Activated CD8-positive, alpha-beta memory T cell treated with anti-CD3 and anti-CD28 coated beads, Interleukin-2, amount 50 U/mL, for 1 hour (primary cell): Measurements from ENCODE around the gene CAMKK2.
"Not testable (repeated sequence)": the region's sequence is repeated elsewhere in the genome, so short reads cannot be mapped to it uniquely, and the experiment has no call there.

Source experiments
- DNase-seq: peaks from one replicate; pipeline ENCODE4 v3.0.0-alpha.2; 2020; ENCODE audit errors: extremely low read depth

Gene CAMKK2

GRCh38 chr12:121279071-121279375 is 17.5 kb downstream of the CAMKK2 start:
- no peak for DNase-seq

- no peak for DNase-seq
Observed at GRCh38 chr12:121278169-121279070, 18.1 kb downstream of the CAMKK2 start.

- no peak for DNase-seq
Observed at GRCh38 chr12:121277374-121277759, 19.1 kb downstream of the CAMKK2 start.

- DNase-seq: no peak
Observed at GRCh38 chr12:121274036-121274763, 22.3 kb downstream of the CAMKK2 start.

- no peak for DNase-seq
Observed at GRCh38 chr12:121273364-121273896, 23.1 kb downstream of the CAMKK2 start.

GRCh38 chr12:121267822-121268221 is 28.7 kb downstream of the CAMKK2 start:
- DNase-seq: no peak

GRCh38 chr12:121264951-121265515 is 31.5 kb downstream of the CAMKK2 start:
- no peak for DNase-seq

- DNase-seq: no peak
Observed at GRCh38 chr12:121264135-121264534, 32.4 kb downstream of the CAMKK2 start.

GRCh38 chr12:121263206-121263935 is 33.1 kb downstream of the CAMKK2 start:
- DNase-seq: no peak

- DNase-seq: no peak
Observed at GRCh38 chr12:121261398-121261797, 35.1 kb downstream of the CAMKK2 start.

GRCh38 chr12:121260091-121260490 is 36.4 kb downstream of the CAMKK2 start:
- no peak for DNase-seq

- DNase-seq: no peak
Observed at GRCh38 chr12:121259074-121259473, 37.4 kb downstream of the CAMKK2 start.

- DNase-seq: not testable (repeated sequence)
Observed at GRCh38 chr12:121257704-121258449, 38.6 kb downstream of the CAMKK2 start.

- DNase-seq: no peak
Observed at GRCh38 chr12:121255433-121255832, 41.1 kb downstream of the CAMKK2 start.

- DNase-seq: no peak
Observed at GRCh38 chr12:121253638-121254335, 42.7 kb downstream of the CAMKK2 start.

GRCh38 chr12:121252712-121253345 is 43.7 kb downstream of the CAMKK2 start:
- DNase-seq: no peak

- no peak for DNase-seq
Observed at GRCh38 chr12:121251838-121252237, 44.7 kb downstream of the CAMKK2 start.

GRCh38 chr12:121250359-121250758 is 46.1 kb downstream of the CAMKK2 start:
- DNase-seq: no peak

GRCh38 chr12:121248622-121249021 is 47.9 kb downstream of the CAMKK2 start:
- no peak for DNase-seq
